ENCODE measurements around the gene TARBP2. TPM values are rescaled to one million over a fixed set of nuclear protein-coding genes. Genes with fewer than 3 reads are reported as not detected.
"Not testable (repeated sequence)": the region's sequence is repeated elsewhere in the genome, so short reads cannot be mapped to it uniquely, and the experiment has no call there.

The TARBP2 gene
- total RNA-seq, 2 experiments from 2014 or later: 32.6 to 35.9 TPM

- peaks cover 15% of the 10 kb centered on the region for H3K4me1 Mint-ChIP-seq
- no peak overlapping the region for H3K4me3 Mint-ChIP-seq
- H3K27ac Mint-ChIP-seq: no peak overlapping the region
These were observed 21.8 kb upstream of the TARBP2 start for GRCh38 chr12:53479331-53479730.

DNA sequence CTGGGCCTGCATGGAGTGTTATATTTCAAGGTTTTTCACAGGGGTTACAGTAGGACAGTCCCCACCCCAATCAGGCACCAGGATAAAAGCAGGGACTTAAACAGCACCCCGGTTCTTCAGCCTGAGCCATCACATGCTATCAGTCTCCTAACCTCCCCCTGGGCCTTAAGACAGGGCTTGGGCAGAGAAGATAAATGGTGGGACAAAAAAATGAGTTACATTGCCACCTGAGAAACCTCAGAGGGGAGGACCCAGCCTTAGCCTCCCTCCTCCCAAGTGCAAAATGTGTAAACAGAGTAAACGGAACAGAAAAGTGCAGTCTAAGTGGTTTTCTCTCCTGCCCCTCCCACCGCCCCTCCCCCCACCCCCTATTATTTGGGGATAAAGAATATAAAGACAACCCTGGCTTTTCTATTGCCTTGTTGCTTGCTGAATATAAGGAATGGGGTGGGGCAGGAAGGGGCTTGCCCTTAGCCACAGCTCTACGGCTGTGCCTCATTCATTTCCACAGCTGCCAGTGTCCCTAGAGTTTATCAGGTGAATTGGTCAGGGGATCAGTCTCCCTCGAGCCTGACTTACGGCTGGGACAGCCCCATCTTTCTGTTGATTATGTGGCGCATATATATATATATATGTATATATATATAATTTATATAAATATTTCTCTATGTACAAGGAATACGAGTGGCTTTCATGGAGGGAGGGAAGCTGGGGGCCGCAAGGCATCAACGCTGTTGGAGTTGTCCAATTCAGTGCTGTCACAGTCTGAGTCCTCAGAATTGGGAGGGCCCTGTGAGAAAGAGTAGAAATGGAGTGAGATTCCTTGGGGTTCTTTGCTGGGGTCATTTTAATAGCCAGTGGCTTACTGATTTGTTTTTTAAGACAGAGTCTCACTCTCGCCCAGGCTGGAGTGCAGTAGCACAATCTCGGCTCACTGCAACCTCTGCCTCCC lies 20.3 kb upstream of the TARBP2 start:
- H3K27me3 Mint-ChIP-seq: no peaks in the 10 kb centered on the region
- H3K9me3 Mint-ChIP-seq: no peaks in the 10 kb centered on the region
- peaks cover 57% of the 10 kb centered on the region for H3K36me3 Mint-ChIP-seq (ENCODE audit: low read depth)
- ChIA-PET POLR2A (no interaction called here), CTCF (interaction anchor here (0.8 to 2.0 kb wide), 7 partner anchors 8 to 26 kb away, joined by 3 to 11 read pairs (median 3); partner anchors contain the start of gene TARBP2)
- no peak overlapping the region for H3K27ac Mint-ChIP-seq
- peaks cover 5% of the 10 kb centered on the region for H3K4me1 Mint-ChIP-seq
- no peak overlapping the region for H3K4me3 Mint-ChIP-seq
- no peak for DNase-seq

More at GRCh38 chr12:53479331-53479730, 21.8 kb upstream of the TARBP2 start:
- CTCF ChIA-PET: interaction anchor here (0.6 to 1.2 kb wide), 2 partner anchors 21 to 294 kb away, joined by 3 to 4 read pairs; partner anchors contain the start of gene TARBP2
- no peak for DNase-seq
- no peaks in the 10 kb centered on the region for H3K9me3 Mint-ChIP-seq
- H3K36me3 Mint-ChIP-seq (ENCODE audit: low read depth): peaks cover 59% of the 10 kb centered on the region
- no peaks in the 10 kb centered on the region for H3K27me3 Mint-ChIP-seq
- POLR2A ChIA-PET: interaction anchor here (0.6 to 0.7 kb wide), 2 partner anchors 19 to 30 kb away, joined by 3 to 4 read pairs; no protein-coding TSS in a partner anchor

- not testable (repeated sequence) for H3K4me3 Mint-ChIP-seq
These were observed 19.6 kb upstream of the TARBP2 start for GRCh38 chr12:53481458-53481857.

GRCh38 chr12:53481939-53482586 lies 19.0 kb upstream of the TARBP2 start:
- Mint-ChIP-seq H3K27me3 (no peaks in the 10 kb centered on the region), H3K27ac (no peak overlapping the region), H3K9me3 (no peaks in the 10 kb centered on the region), H3K4me3 (no peak overlapping the region), H3K4me1 (peaks cover 1% of the 10 kb centered on the region), H3K36me3 (ENCODE audit: low read depth) (peaks cover 46% of the 10 kb centered on the region)
- DNase-seq: no peak
- ChIA-PET CTCF (interaction anchor here (0.8 to 2.0 kb wide), 13 partner anchors 8 to 161 kb away, joined by 3 to 11 read pairs (median 3); partner anchors contain the start of genes AAAS, MAP3K12 and TARBP2), POLR2A (interaction anchor here (1.4 kb wide), 1 partner anchor 19 kb away, joined by 3 read pairs; the partner anchor contains the start of gene TARBP2)

More at GRCh38 chr12:53481458-53481857, 19.6 kb upstream of the TARBP2 start:
- H3K27me3 Mint-ChIP-seq, POLR2A ChIA-PET, H3K9me3 Mint-ChIP-seq, H3K4me1 Mint-ChIP-seq, H3K27ac Mint-ChIP-seq, DNase-seq: not testable (repeated sequence)
- peaks cover 52% of the 10 kb centered on the region for H3K36me3 Mint-ChIP-seq (ENCODE audit: low read depth)
- CTCF ChIA-PET: interaction anchor here (0.8 to 2.0 kb wide), 11 partner anchors 8 to 160 kb away, joined by 3 to 11 read pairs (median 3); partner anchors contain the start of genes AAAS and TARBP2

- no peaks in the 10 kb centered on the region for H3K27me3 Mint-ChIP-seq
- no peaks in the 10 kb centered on the region for H3K4me1 Mint-ChIP-seq
- no peak for DNase-seq
- no peaks in the 10 kb centered on the region for H3K9me3 Mint-ChIP-seq
- H3K36me3 Mint-ChIP-seq (ENCODE audit: low read depth): peaks cover 46% of the 10 kb centered on the region
- H3K27ac Mint-ChIP-seq: no peak overlapping the region
- CTCF ChIA-PET: interaction anchor here (1.2 to 2.0 kb wide), 9 partner anchors 7 to 161 kb away, joined by 3 to 11 read pairs (median 4); partner anchors contain the start of genes AAAS, MAP3K12 and TARBP2
- no peak overlapping the region for H3K4me3 Mint-ChIP-seq
- POLR2A ChIA-PET: interaction anchor here (1.4 kb wide), 1 partner anchor 18 kb away, joined by 3 read pairs; the partner anchor contains the start of gene TARBP2
These were observed 18.4 kb upstream of the TARBP2 start for GRCh38 chr12:53482626-53483168.

DNA sequence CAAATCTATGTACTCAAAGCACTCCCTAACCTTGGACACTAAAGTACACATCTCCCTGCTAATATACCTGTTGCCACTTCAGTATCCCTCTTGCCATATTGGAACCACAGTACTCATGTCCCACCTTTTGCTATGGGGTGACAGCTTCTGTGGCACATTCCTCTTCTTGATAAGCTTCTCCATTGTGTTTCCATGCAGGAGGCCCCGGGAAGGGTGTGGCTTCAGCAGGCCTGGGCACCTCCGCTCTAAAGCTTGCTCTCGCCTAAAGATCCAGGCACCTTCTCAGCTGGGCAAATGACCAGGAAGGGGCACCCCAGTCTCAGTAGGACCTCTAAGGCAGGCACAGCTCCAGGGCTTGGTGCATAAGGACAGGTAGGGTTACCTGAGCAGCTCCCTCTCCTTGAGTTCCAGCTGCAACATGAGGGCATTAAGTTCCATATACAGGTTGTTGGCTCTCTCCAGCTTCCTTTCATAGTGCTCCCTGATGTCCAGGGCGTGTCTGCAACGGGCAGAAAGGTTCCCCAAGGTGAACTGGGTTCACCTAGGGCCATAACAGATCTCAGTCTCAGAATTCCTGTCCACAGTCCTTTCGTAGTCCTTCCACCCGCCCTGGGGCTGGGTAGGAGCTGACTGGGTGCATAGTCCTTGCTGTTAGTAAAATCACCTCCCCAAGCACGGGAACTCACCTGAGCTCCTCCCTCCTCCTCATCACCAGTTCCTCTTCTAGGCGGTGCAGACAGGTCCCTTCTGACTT lies 17.7 kb upstream of the TARBP2 start:
- DNase-seq: no peak
- H3K9me3 Mint-ChIP-seq: no peaks in the 10 kb centered on the region
- no peaks in the 10 kb centered on the region for H3K4me1 Mint-ChIP-seq
- CTCF ChIA-PET: interaction anchor here (1.5 to 1.6 kb wide), 2 partner anchors 16 to 39 kb away, joined by 3 to 4 read pairs; partner anchors contain the start of gene MAP3K12
- POLR2A ChIA-PET: interaction anchor here (1.4 kb wide), 1 partner anchor 18 kb away, joined by 3 read pairs; the partner anchor contains the start of gene TARBP2
- peaks cover 45% of the 10 kb centered on the region for H3K36me3 Mint-ChIP-seq (ENCODE audit: low read depth)
- no peaks in the 10 kb centered on the region for H3K27me3 Mint-ChIP-seq
- peak overlapping the region; percentile 60 for H3K27ac Mint-ChIP-seq
- H3K4me3 Mint-ChIP-seq: no peak overlapping the region

DNA sequence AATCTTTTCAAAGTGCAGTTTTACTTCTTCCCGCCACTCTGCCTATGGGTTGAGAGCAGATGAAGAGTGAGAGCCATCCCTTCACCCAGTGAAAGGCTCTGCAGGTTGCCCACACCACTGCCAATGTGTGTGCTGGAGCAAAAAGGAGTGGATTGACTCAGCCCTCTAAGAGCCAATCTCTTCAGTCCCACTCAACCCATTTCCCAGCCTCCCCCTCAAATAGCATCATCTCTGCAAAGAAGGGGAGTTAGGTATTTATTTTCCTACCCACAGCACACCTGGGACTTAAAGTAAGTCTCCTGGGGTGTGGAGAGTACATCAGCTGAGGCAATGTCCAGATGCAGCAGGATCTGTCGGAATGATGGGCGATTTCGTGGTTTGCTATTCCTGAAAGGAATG lies 17.1 kb upstream of the TARBP2 start:
- peaks cover 44% of the 10 kb centered on the region for H3K36me3 Mint-ChIP-seq (ENCODE audit: low read depth)
- H3K4me1 Mint-ChIP-seq: no peaks in the 10 kb centered on the region
- ChIA-PET CTCF (interaction anchor here (1.6 kb wide), 1 partner anchor 16 kb away, joined by 4 read pairs; the partner anchor contains the start of gene MAP3K12), POLR2A (no interaction called here)
- no peaks in the 10 kb centered on the region for H3K9me3 Mint-ChIP-seq
- H3K27me3 Mint-ChIP-seq: no peaks in the 10 kb centered on the region
- no peak for DNase-seq
- no peak overlapping the region for H3K4me3 Mint-ChIP-seq
- H3K27ac Mint-ChIP-seq: no peak overlapping the region

GRCh38 chr12:53484686-53485575 lies 16.2 kb upstream of the TARBP2 start:
- POLR2A ChIA-PET: no interaction called here

GRCh38 chr12:53485955-53486735 lies 14.9 kb upstream of the TARBP2 start:
- H3K4me3 Mint-ChIP-seq: no peak overlapping the region
- no peak overlapping the region for H3K27ac Mint-ChIP-seq
- no peaks in the 10 kb centered on the region for H3K9me3 Mint-ChIP-seq
- no peaks in the 10 kb centered on the region for H3K4me1 Mint-ChIP-seq
- CTCF ChIA-PET: interaction anchor here (1.7 kb wide), 1 partner anchor 11 kb away, joined by 5 read pairs; no protein-coding TSS in a partner anchor
- peaks cover 31% of the 10 kb centered on the region for H3K36me3 Mint-ChIP-seq (ENCODE audit: low read depth)
- H3K27me3 Mint-ChIP-seq: no peaks in the 10 kb centered on the region
- POLR2A ChIA-PET: no interaction called here
- no peak for DNase-seq

More at GRCh38 chr12:53484686-53485575, 16.2 kb upstream of the TARBP2 start:
- Mint-ChIP-seq H3K4me1 (no peaks in the 10 kb centered on the region), H3K36me3 (ENCODE audit: low read depth) (peaks cover 35% of the 10 kb centered on the region), H3K9me3 (no peaks in the 10 kb centered on the region), H3K27me3 (no peaks in the 10 kb centered on the region), H3K27ac (peak overlapping the region; percentile 11), H3K4me3 (no peak overlapping the region)
- no peak for DNase-seq
- CTCF ChIA-PET: no interaction called here

- DNase-seq: no peak
- H3K36me3 Mint-ChIP-seq (ENCODE audit: low read depth): peaks cover 25% of the 10 kb centered on the region
- H3K4me1 Mint-ChIP-seq: no peaks in the 10 kb centered on the region
- H3K27me3 Mint-ChIP-seq: no peaks in the 10 kb centered on the region
- CTCF ChIA-PET: interaction anchor here (1.7 kb wide), 1 partner anchor 12 kb away, joined by 5 read pairs; no protein-coding TSS in a partner anchor
- no peaks in the 10 kb centered on the region for H3K9me3 Mint-ChIP-seq
- no peak overlapping the region for H3K4me3 Mint-ChIP-seq
- POLR2A ChIA-PET: no interaction called here
- no peak overlapping the region for H3K27ac Mint-ChIP-seq
These were observed 14.2 kb upstream of the TARBP2 start for GRCh38 chr12:53486736-53487487.
